ENCODE measurements around the gene LAMA2. TPM values are rescaled to one million over a fixed set of nuclear protein-coding genes. Genes with fewer than 3 reads are reported as not detected.

The LAMA2 gene
- polyA plus RNA-seq, 1 donor from 2014 or later, result 2.5 TPM

GRCh38 chr6:129297592-129297991, 414.7 kb downstream of the LAMA2 start:
- no peaks in the 10 kb centered on the region for H3F3A ChIP-seq (ENCODE audit: insufficient read depth, low read length, poor library complexity, severe bottlenecking)
- H3K9me3 ChIP-seq (ENCODE audit: low read length), result no peaks in the 10 kb centered on the region
- H2AFZ ChIP-seq (ENCODE audit: low read depth, low read length), result no peak overlapping the region
- H3K36me3 ChIP-seq (ENCODE audit: insufficient read depth, low read length), result no peaks in the 10 kb centered on the region
- H3K9me2 ChIP-seq (ENCODE audit: insufficient read depth, low read length), result no peaks in the 10 kb centered on the region
- TF ChIP-seq REST (IDR thresholded peaks at IDR 0.05; ENCODE audit: borderline replicate concordance) (no peak), SMC3 (conservative IDR thresholded peaks at IDR 0.05; ENCODE audit: poor library complexity) (no peak), RAD21 (conservative IDR thresholded peaks at IDR 0.05) (no peak), TAF1 (IDR thresholded peaks at IDR 0.05; ENCODE audit: low read depth) (no peak), EP300 (conservative IDR thresholded peaks at IDR 0.05; ENCODE audit: poor library complexity, severe bottlenecking) (no peak), EZH2 (IDR thresholded peaks at IDR 0.05; ENCODE audit: borderline replicate concordance, insufficient read depth, low read length, poor library complexity, severe bottlenecking) (no peak), MXI1 (conservative IDR thresholded peaks at IDR 0.05; ENCODE audit: poor library complexity, severe bottlenecking) (no peak), POLR2AphosphoS5 (IDR thresholded peaks at IDR 0.05) (no peak), CTCF (IDR thresholded peaks at IDR 0.05; ENCODE audit: poor library complexity, severe bottlenecking) (no peak)
- H3K4me2 ChIP-seq (ENCODE audit: low read length), result no peak overlapping the region
- no peaks in the 10 kb centered on the region for H4K20me1 ChIP-seq (ENCODE audit: insufficient read depth)
- H3K27me3 ChIP-seq (ENCODE audit: insufficient read depth, low read depth, low read length), result no peaks in the 10 kb centered on the region
- H3K27ac ChIP-seq (ENCODE audit: low read length), result no peak overlapping the region
- no peak overlapping the region for H3K9ac ChIP-seq (ENCODE audit: low read length)
- H3K79me2 ChIP-seq (replicated peaks; ENCODE audit: insufficient read depth, low read length), result no peaks in the 10 kb centered on the region
- no peak overlapping the region for H3K4me3 ChIP-seq (ENCODE audit: low read length)

GRCh38 chr6:129302671-129303070, 419.7 kb downstream of the LAMA2 start:
- Histone ChIP-seq H3K4me3 (ENCODE audit: low read length) (no peak overlapping the region), H2AFZ (ENCODE audit: low read depth, low read length) (no peak overlapping the region), H3K27me3 (ENCODE audit: insufficient read depth, low read depth, low read length) (no peaks in the 10 kb centered on the region), H3K9me3 (ENCODE audit: low read length) (no peaks in the 10 kb centered on the region), H4K20me1 (ENCODE audit: insufficient read depth) (no peaks in the 10 kb centered on the region), H3K9me2 (ENCODE audit: insufficient read depth, low read length) (no peaks in the 10 kb centered on the region), H3K4me2 (ENCODE audit: low read length) (no peak overlapping the region), H3K9ac (ENCODE audit: low read length) (no peak overlapping the region), H3K79me2 (replicated peaks; ENCODE audit: insufficient read depth, low read length) (no peaks in the 10 kb centered on the region), H3K36me3 (ENCODE audit: insufficient read depth, low read length) (no peaks in the 10 kb centered on the region), H3K27ac (ENCODE audit: low read length) (no peak overlapping the region), H3F3A (ENCODE audit: insufficient read depth, low read length, poor library complexity, severe bottlenecking) (no peaks in the 10 kb centered on the region)
- TF ChIP-seq EP300 (conservative IDR thresholded peaks at IDR 0.05; ENCODE audit: poor library complexity, severe bottlenecking) (no peak), POLR2AphosphoS5 (IDR thresholded peaks at IDR 0.05) (no peak), EZH2 (IDR thresholded peaks at IDR 0.05; ENCODE audit: borderline replicate concordance, insufficient read depth, low read length, poor library complexity, severe bottlenecking) (no peak), RAD21 (conservative IDR thresholded peaks at IDR 0.05) (no peak), TAF1 (IDR thresholded peaks at IDR 0.05; ENCODE audit: low read depth) (no peak), CTCF (IDR thresholded peaks at IDR 0.05; ENCODE audit: poor library complexity, severe bottlenecking) (no peak), SMC3 (conservative IDR thresholded peaks at IDR 0.05; ENCODE audit: poor library complexity) (no peak), REST (IDR thresholded peaks at IDR 0.05; ENCODE audit: borderline replicate concordance) (no peak), MXI1 (conservative IDR thresholded peaks at IDR 0.05; ENCODE audit: poor library complexity, severe bottlenecking) (no peak)
